ENCODE results near the gene NOC2L. TPM values are rescaled to one million over a fixed set of nuclear protein-coding genes. Genes with fewer than 3 reads are reported as not detected.
A peak's percentile ranks its signal among the peaks of the same experiment; 100 is the strongest.

The NOC2L gene
- total and polyA plus RNA-seq, 10 donors, result 26.2 to 73.4 (median 45.9) TPM

- no peak for TF ChIP-seq CTCF (IDR thresholded peaks at IDR 0.05 in 8 of 11, conservative IDR thresholded peaks at IDR 0.05 in 3 of 11)
- TF ChIP-seq POLR2AphosphoS5 (IDR thresholded peaks at IDR 0.05), result no peak
- no peak for TF ChIP-seq POLR2A (IDR thresholded peaks at IDR 0.05)
- DNase-seq, result peak; percentile 53
- 37 to 52% (median 39%) methylated on average over 20 to 31 of the region's 31 CpGs for WGBS, 5 donors
- Histone ChIP-seq H3K4me1 (peaks cover 8 to 54% (median 29%) of the 10 kb centered on the region in 6 donors), H3K27me3 (replicated peaks in 1 of 7) (peaks cover 0 to 98% (median 40%) of the 10 kb centered on the region in 7 donors), H3K27ac (peak overlapping the region in 1 of 8 donors; percentile 21), H3K9me3 (no peaks in the 10 kb centered on the region), H3K36me3 (no peaks in the 10 kb centered on the region), H3K4me3 (no peak overlapping the region)
- intact Hi-C loops (cut with DNase I; ENCODE audit: low total_unique reads), result no loop called here
Measured at GRCh38 chr1:916173-917075, 42.6 kb downstream of the NOC2L start.

GRCh38 chr1:915295-916172, 43.5 kb downstream of the NOC2L start:
- peak; percentile 64 for DNase-seq
- TF ChIP-seq POLR2AphosphoS5 (IDR thresholded peaks at IDR 0.05) (no peak), POLR2A (IDR thresholded peaks at IDR 0.05) (no peak), CTCF (IDR thresholded peaks at IDR 0.05 in 8 of 11, conservative IDR thresholded peaks at IDR 0.05 in 3 of 11) (no peak)
- Histone ChIP-seq H3K9me3 (no peaks in the 10 kb centered on the region), H3K4me1 (peaks cover 3 to 54% (median 23%) of the 10 kb centered on the region in 6 donors), H3K27ac (no peak overlapping the region), H3K36me3 (no peaks in the 10 kb centered on the region), H3K4me3 (no peak overlapping the region), H3K27me3 (replicated peaks in 1 of 7) (peaks cover 0 to 98% (median 32%) of the 10 kb centered on the region in 7 donors)
- 69 to 82% (median 75%) methylated on average over 17 to 28 of the region's 28 CpGs for WGBS, 5 donors
- intact Hi-C loops (cut with DNase I; ENCODE audit: low total_unique reads), result no loop called here

GRCh38 chr1:914891-915280, 44.2 kb downstream of the NOC2L start:
- H3K36me3 ChIP-seq, result no peaks in the 10 kb centered on the region
- H3K9me3 ChIP-seq, result no peaks in the 10 kb centered on the region
- peaks cover 0 to 98% (median 32%) of the 10 kb centered on the region in 7 donors for H3K27me3 ChIP-seq (replicated peaks in 1 of 7)
- H3K4me3 ChIP-seq, result no peak overlapping the region
- intact Hi-C loops (cut with DNase I; ENCODE audit: low total_unique reads), result no loop called here
- whole genome bisulfite sequencing, 5 donors, result 75 to 89% (median 77%) methylated on average over 5 to 6 of the region's 6 CpGs
- TF ChIP-seq POLR2A (IDR thresholded peaks at IDR 0.05) (no peak), POLR2AphosphoS5 (IDR thresholded peaks at IDR 0.05) (no peak), CTCF (IDR thresholded peaks at IDR 0.05 in 8 of 11, conservative IDR thresholded peaks at IDR 0.05 in 3 of 11) (no peak)
- no peak overlapping the region for H3K27ac ChIP-seq
- peak; percentile 50 for DNase-seq
- peaks cover 0 to 49% (median 19%) of the 10 kb centered on the region in 6 donors for H3K4me1 ChIP-seq

Measured in spleen (tissue), 11 donors.